GM12865 (cell line): ENCODE measurements around the gene ZNF57.
"Not testable (repeated sequence)": the region's sequence is repeated elsewhere in the genome, so short reads cannot be mapped to it uniquely, and the experiment has no call there.

Experiments used
- DNase-seq: peaks from one replicate; pipeline ENCODE4 v3.0.0; 2010; ENCODE audit warnings: low read depth
- H3K4me3 ChIP-seq: 2 replicates; pipeline ENCODE4 v1.5.1; 2011; ENCODE audit warnings: mild to moderate bottlenecking, low read depth, low read length, control low read depth
- TF ChIP-seq, protein P1 (sequence below): IDR thresholded peaks from 2 replicates; pipeline ENCODE4 v1.5.1; 2011; ENCODE audit warnings: low read length, control low read depth, low read depth, inconsistent platforms; ENCODE audit not compliant: insufficient read depth; ENCODE audit errors: missing control alignments

ZNF57 gene

GRCh38 chr19:2923510-2923909 lies 22.8 kb downstream of the ZNF57 start:
- TF ChIP-seq, protein P1, sequence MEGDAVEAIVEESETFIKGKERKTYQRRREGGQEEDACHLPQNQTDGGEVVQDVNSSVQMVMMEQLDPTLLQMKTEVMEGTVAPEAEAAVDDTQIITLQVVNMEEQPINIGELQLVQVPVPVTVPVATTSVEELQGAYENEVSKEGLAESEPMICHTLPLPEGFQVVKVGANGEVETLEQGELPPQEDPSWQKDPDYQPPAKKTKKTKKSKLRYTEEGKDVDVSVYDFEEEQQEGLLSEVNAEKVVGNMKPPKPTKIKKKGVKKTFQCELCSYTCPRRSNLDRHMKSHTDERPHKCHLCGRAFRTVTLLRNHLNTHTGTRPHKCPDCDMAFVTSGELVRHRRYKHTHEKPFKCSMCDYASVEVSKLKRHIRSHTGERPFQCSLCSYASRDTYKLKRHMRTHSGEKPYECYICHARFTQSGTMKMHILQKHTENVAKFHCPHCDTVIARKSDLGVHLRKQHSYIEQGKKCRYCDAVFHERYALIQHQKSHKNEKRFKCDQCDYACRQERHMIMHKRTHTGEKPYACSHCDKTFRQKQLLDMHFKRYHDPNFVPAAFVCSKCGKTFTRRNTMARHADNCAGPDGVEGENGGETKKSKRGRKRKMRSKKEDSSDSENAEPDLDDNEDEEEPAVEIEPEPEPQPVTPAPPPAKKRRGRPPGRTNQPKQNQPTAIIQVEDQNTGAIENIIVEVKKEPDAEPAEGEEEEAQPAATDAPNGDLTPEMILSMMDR, result no peak
- no peak for DNase-seq
- no peak overlapping the region for H3K4me3 ChIP-seq

- no peak overlapping the region for H3K4me3 ChIP-seq
- TF ChIP-seq, protein P1, result no peak
- DNase-seq, result no peak
Measured at GRCh38 chr19:2926341-2927031, 25.8 kb downstream of the ZNF57 start.

GRCh38 chr19:2927032-2927430 lies 26.3 kb downstream of the ZNF57 start:
- TF ChIP-seq, protein P1, result no peak
- DNase-seq, result no peak
- H3K4me3 ChIP-seq, result no peak overlapping the region

GRCh38 chr19:2933490-2933910 lies 32.8 kb downstream of the ZNF57 start:
- no peak overlapping the region for H3K4me3 ChIP-seq
- DNase-seq, result no peak
- TF ChIP-seq, protein P1, result no peak

DNA sequence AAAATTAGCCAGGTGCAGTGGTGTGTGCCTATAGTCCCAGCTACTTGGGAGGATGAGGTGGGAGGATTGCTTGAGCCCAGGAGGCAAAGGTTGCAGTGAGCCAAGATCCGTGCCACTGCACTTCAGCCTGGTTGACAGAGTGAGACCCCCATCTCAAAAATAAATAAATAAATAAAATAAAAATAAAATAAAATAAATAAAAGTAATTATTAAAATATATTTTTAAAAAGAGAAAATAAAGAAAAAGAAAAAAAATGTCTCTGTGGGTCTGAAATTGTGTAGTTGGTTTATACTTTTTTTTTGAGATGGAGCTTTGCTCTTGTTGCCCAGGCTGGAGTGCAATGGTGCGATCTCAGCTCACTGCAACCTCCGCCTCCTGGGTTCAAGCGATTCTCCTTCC lies 35.1 kb downstream of the ZNF57 start:
- DNase-seq, result not testable (repeated sequence)

DNA sequence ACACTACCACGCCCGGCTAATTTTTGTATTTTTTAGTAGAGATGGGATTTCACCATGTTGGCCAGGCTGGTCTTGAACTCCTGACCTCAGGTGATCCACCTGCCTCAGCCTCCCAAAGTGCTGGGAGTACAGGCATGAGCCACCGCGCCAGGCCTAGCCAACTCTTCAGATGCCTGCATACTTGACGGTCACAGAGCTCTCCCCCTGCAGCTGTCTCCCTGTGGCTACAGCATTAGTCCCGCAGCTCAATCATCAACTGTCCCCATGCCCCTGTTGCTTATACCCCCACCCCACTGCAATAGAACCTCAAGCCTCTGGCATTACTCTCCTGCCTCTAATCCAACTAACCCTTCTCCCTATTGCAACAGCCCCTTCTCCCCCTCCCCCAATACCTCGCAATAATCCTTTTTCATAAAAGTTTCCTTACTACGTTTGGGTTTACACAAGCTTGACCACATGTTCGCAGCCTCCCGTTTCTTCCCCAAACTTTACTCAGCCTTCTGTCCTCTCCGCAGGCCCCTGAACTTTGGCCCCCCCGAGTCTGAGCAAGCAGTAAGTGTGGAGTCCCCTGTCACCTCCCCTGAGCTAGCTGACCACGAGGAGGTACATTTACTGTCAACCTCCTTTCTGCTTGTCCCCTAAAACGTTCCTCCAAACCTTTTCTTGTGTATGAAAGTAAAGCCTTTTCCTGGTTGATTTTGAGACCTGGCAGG lies 42.4 kb downstream of the ZNF57 start:
- TF ChIP-seq, protein P1, result no peak
- no peak overlapping the region for H3K4me3 ChIP-seq
- no peak for DNase-seq

More for the DNA sequence above, 35.1 kb downstream of the ZNF57 start:
- H3K4me3 ChIP-seq, result not testable (repeated sequence)

DNA sequence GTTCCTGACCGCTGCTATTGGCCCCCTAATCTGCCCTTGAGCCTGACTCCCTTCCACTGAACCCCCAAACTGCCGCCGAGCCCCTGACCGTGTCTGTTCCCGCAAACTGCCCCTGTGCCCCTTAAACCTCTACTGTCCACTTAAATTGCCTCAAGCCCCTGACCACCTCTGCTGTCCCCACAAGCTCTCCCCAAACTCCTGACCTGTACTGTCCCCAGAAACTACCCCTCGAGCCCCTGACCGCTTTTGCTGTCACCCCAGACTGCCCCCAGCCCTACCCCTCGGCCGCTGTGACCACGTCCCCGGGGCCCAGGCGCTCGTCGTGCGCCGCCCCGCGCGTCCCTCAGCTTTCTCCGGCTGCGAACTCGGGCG lies 43.7 kb downstream of the ZNF57 start:
- TF ChIP-seq, protein P1, result no peak
- H3K4me3 ChIP-seq, result peak overlapping the region; percentile 70
- no peak for DNase-seq
